ENCODE results near the gene BCL2A1.
A peak's percentile ranks its signal among the peaks of the same experiment; 100 is the strongest.

BCL2A1 gene

GRCh38 chr15:79988448-79989117 is 17.6 kb upstream of the BCL2A1 start:
- H3K4me3 ChIP-seq (ENCODE audit: low read depth, low read length), result no peak overlapping the region
- TF ChIP-seq CTCF (IDR thresholded peaks at IDR 0.05; ENCODE audit: borderline replicate concordance, insufficient read depth, low read depth, low read length), result no peak

GRCh38 chr15:79987969-79988368 is 17.0 kb upstream of the BCL2A1 start:
- no peak for TF ChIP-seq CTCF (IDR thresholded peaks at IDR 0.05; ENCODE audit: borderline replicate concordance, insufficient read depth, low read depth, low read length)
- no peak overlapping the region for H3K4me3 ChIP-seq (ENCODE audit: low read depth, low read length)

GRCh38 chr15:79987569-79987955 is 16.6 kb upstream of the BCL2A1 start:
- H3K4me3 ChIP-seq (ENCODE audit: low read depth, low read length), result no peak overlapping the region
- TF ChIP-seq CTCF (IDR thresholded peaks at IDR 0.05; ENCODE audit: borderline replicate concordance, insufficient read depth, low read depth, low read length), result no peak

GRCh38 chr15:79981831-79982455 is 10.9 kb upstream of the BCL2A1 start:
- TF ChIP-seq CTCF (IDR thresholded peaks at IDR 0.05; ENCODE audit: borderline replicate concordance, insufficient read depth, low read depth, low read length), result no peak
- no peak overlapping the region for H3K4me3 ChIP-seq (ENCODE audit: low read depth, low read length)

- no peak for TF ChIP-seq CTCF (IDR thresholded peaks at IDR 0.05; ENCODE audit: borderline replicate concordance, insufficient read depth, low read depth, low read length)
- peak overlapping the region; percentile 2 for H3K4me3 ChIP-seq (ENCODE audit: low read depth, low read length)
These were observed 7.9 kb upstream of the BCL2A1 start for GRCh38 chr15:79978655-79979514.

GRCh38 chr15:79978260-79978654 is 7.3 kb upstream of the BCL2A1 start:
- peak overlapping the region; percentile 2 for H3K4me3 ChIP-seq (ENCODE audit: low read depth, low read length)
- no peak for TF ChIP-seq CTCF (IDR thresholded peaks at IDR 0.05; ENCODE audit: borderline replicate concordance, insufficient read depth, low read depth, low read length)
